DMS53 (cell line): Measurements from ENCODE around the gene ACOT2.
A peak's percentile ranks its signal among the peaks of the same experiment; 100 is the strongest.

ENCODE experiments used
- DNase-seq: peaks from one replicate; lab custom pipeline; 2025; lab: John Stamatoyannopoulos, UW

Gene ACOT2

GRCh38 chr14:73613419-73613963 is 44.5 kb downstream of the ACOT2 start:
- DNase-seq: peak; percentile 50

DNA sequence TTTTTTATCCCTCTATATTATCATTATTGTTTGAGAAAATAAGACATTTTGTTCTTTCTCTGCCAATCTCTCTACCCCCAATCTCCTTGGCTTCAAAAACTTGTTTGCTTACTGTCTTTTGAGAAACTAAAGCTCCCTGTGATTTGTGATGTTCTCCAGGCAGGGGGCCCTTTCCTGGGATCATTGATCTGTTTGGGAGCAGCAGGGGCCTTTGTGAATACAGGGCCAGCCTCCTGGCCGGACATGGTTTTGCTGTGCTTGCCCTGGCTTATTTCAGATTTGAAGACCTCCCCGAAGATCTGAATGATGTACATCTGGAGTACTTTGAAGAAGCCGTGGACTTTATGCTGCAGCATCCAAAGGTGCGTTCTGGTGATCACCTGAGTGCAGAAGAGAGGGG is 47.8 kb downstream of the ACOT2 start:
- no peak for DNase-seq

GRCh38 chr14:73619524-73619923 is 50.5 kb downstream of the ACOT2 start:
- no peak for DNase-seq

DNA sequence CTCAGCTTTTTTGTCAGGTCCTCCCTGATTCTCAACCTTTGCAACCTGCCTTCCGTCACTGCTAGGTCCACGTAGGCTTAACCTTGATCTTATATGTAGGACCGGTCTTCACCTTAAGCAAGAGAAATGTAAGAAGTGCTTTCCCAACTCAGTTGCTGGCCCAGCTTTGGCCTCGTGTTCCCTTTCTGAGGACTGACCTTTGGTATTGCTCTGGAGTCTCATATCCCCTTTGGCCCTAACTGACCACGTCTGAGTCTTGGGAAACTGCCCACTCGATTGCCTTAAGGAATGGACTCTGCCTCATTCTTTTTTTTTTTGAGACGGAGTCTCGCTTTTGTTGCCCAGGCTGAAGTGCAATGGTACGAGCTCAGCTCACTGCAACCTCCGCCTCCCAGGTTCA is 51.3 kb downstream of the ACOT2 start:
- DNase-seq: no peak

GRCh38 chr14:73623504-73624054 is 54.6 kb downstream of the ACOT2 start:
- no peak for DNase-seq
